HG02840 (cell line): ENCODE results near the gene FEM1A.
"Not testable (repeated sequence)": the region's sequence is repeated elsewhere in the genome, so short reads cannot be mapped to it uniquely, and the experiment has no call there.

ENCODE experiments used
- ATAC-seq: cut with Tn5 transposase; IDR thresholded peaks from one replicate; pipeline ENCODE4 v1.9.1; 2021; ENCODE audit warnings: mild to moderate bottlenecking, moderate library complexity, moderate number of reproducible peaks; ENCODE audit not compliant: unreplicated experiment, low FRiP score

FEM1A gene

DNA sequence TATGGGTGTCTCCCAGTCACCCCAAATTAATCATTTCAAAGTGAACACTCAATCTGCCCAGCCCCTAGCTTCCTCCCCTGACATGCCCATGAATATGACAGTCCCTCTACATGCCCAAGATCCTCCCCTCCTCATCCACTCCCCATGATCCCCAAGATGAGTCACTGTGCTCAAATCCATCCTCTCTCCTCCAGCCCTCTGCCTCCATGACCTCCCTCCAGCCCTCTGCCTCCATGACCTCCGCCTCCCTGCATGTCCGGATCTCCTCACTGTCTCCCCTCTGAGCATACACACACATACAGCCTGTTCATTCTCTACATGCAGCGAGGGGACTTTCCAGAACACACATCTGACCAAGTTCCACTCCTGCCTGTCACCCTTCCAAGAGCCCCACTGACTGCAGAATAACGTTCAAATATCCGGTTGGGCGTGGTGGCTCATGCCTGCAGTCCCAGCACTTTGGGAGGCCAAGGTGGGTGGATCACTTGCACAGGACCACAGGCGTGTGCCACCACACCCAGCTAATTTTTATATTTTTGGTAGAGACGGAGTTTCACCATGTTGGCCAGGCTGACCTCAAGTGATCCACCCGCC lies 18.4 kb upstream of the FEM1A start:
- no peak for ATAC-seq

- no peak for ATAC-seq
Measured at GRCh38 chr19:4774136-4774535, 17.4 kb upstream of the FEM1A start.

- ATAC-seq, result no peak
Measured at GRCh38 chr19:4775627-4776152, 15.8 kb upstream of the FEM1A start.

GRCh38 chr19:4776436-4777211 lies 14.9 kb upstream of the FEM1A start:
- ATAC-seq, result no peak

DNA sequence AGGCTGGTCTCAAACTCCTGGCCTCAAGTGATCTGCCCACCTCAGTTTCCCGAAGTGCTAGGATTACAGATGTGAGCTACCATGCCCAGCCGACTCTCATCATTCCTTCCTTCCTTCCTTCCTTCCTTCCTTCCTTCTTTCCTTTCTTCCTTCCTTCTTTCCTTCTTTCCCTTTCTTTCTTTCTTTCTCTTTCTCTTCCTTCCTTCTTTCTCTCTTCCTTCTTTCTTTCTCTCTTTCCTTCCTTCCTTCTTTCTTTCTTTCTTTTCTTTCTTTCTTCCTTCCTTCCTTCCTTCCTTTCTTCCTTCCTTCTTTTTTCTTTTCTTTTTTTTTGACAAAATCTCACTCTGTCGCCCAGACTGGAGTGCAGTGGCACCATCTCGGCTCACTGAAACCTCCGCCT lies 13.4 kb upstream of the FEM1A start:
- ATAC-seq, result not testable (repeated sequence)

DNA sequence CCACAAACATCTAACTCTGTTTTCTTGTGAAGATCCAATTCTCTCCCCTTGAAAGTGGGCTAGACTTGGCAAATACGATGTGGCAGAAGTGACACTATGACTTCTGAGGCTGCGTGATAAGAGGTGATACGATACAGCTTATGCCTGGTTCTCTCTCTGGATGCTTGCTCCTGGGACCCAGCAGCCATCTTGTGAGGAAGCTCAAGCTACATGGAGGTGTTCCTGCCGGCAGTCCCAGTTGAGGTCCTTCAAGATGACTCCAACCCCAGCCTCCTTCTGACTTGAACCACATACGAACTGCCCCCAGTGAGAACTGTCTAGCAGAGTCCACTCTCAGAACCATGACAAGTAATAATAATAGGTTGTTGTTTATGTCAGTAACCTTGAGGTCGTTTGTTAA lies 10.7 kb upstream of the FEM1A start:
- ATAC-seq, result no peak

DNA sequence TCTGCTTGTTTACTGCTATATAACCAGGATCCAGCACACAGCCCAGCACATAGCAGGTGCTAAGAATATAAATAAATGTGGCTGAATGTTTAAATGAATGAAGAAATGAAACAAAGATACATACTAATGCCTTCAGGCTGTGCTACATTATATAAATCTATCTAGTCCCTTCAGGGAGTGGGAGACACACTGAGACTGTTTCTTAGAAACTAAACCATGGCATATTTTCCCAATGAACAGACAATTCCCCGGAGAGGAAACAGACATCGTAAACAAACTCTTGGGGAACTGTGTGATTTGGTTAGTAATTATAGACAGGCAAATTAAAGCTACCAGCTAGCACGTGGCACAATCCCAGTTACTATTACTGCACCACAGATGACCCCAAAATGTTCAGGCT lies 9.7 kb upstream of the FEM1A start:
- no peak for ATAC-seq

DNA sequence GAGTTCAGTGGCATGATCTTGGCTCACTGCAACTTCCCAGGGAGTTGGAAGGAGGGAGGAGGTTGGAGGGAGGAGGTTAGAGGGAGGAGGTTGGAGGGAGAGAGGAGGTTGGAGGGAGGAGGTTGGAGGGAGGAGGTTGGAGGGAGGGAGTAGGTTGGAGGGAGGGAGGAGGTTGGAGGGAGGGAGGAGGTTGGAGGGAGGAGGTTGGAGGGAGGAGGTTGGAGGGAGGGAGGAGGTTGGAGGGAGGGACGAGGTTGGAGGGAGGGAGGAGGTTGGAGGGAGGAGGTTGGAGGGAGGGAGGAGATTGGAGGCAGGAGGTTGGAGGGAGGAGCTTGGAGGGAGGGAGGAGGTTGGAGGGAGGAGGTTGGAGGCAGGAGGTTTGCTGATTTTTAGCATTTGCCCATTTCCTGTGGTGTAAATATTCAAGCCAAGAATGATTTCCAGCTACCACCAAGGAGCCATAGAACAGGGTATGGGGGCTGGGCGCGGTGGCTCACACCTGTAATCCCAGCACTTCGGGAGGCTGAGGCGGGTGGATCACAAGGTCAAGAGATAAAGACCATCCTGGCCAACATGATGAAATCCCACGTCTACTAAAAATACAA lies 5.0 kb upstream of the FEM1A start:
- ATAC-seq, result not testable (repeated sequence)

DNA sequence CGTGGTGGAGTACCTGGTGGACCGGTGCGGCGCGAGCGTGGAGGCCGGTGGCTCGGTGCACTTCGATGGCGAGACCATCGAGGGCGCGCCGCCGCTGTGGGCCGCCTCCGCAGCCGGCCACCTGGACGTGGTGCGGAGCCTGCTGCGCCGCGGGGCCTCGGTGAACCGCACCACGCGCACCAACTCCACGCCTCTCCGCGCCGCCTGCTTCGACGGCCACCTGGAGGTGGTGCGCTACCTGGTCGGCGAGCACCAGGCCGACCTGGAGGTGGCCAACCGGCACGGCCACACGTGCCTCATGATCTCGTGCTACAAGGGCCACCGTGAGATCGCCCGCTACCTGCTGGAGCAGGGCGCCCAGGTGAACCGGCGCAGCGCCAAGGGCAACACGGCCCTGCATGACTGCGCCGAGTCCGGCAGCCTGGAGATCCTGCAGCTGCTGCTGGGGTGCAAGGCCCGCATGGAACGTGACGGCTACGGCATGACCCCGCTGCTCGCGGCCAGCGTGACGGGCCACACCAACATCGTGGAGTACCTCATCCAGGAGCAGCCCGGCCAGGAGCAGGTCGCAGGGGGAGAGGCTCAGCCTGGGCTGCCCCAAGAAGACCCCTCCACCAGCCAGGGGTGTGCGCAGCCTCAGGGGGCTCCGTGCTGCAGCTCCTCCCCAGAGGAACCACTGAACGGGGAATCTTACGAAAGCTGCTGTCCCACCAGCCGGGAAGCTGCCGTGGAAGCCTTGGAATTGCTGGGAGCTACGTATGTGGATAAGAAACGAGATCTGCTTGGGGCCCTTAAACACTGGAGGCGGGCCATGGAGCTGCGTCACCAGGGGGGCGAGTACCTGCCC lies 708 bp downstream of the FEM1A start:
- ATAC-seq, result not testable (repeated sequence)

- not testable (repeated sequence) for ATAC-seq
Measured at GRCh38 chr19:4792866-4793195, 1.3 kb downstream of the FEM1A start.

DNA sequence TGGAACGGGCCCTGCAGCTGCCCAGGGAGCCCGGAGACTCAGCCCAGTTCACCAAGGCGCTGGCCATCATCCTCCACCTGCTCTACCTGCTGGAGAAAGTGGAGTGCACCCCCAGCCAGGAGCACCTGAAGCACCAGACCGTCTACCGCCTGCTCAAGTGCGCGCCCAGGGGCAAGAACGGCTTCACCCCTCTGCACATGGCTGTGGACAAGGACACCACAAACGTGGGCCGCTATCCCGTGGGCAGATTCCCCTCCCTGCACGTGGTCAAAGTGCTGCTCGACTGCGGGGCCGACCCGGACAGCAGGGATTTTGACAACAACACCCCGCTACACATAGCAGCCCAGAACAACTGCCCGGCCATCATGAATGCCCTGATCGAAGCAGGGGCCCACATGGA lies 1.7 kb downstream of the FEM1A start:
- ATAC-seq, result not testable (repeated sequence)

- no peak for ATAC-seq
Measured at GRCh38 chr19:4794971-4795370, 3.4 kb downstream of the FEM1A start.

- no peak for ATAC-seq
Measured at GRCh38 chr19:4795400-4795799, 3.9 kb downstream of the FEM1A start.

GRCh38 chr19:4800591-4801081 lies 9.1 kb downstream of the FEM1A start:
- ATAC-seq, result no peak

- ATAC-seq, result no peak
Measured at GRCh38 chr19:4801085-4801619, 9.6 kb downstream of the FEM1A start.

DNA sequence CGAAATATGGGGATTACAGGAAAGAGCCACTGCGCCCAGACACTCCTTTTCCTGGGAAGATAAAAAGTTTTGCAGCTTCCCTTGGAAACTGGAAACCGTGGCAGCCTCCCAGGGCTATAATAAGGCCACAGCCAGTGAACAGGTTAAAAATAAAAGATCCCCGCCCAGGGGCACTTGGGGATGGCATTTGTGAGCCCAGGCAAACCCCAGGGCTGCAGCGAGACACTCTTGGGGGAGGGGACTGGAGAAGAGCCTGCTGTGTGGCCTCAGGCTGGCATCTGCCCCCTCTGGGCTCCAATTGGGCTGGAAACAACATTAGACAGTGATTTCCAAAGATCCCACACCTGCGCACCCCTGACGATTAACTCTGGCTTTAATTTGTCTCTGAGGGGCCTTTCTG lies 11.2 kb downstream of the FEM1A start:
- no peak for ATAC-seq

DNA sequence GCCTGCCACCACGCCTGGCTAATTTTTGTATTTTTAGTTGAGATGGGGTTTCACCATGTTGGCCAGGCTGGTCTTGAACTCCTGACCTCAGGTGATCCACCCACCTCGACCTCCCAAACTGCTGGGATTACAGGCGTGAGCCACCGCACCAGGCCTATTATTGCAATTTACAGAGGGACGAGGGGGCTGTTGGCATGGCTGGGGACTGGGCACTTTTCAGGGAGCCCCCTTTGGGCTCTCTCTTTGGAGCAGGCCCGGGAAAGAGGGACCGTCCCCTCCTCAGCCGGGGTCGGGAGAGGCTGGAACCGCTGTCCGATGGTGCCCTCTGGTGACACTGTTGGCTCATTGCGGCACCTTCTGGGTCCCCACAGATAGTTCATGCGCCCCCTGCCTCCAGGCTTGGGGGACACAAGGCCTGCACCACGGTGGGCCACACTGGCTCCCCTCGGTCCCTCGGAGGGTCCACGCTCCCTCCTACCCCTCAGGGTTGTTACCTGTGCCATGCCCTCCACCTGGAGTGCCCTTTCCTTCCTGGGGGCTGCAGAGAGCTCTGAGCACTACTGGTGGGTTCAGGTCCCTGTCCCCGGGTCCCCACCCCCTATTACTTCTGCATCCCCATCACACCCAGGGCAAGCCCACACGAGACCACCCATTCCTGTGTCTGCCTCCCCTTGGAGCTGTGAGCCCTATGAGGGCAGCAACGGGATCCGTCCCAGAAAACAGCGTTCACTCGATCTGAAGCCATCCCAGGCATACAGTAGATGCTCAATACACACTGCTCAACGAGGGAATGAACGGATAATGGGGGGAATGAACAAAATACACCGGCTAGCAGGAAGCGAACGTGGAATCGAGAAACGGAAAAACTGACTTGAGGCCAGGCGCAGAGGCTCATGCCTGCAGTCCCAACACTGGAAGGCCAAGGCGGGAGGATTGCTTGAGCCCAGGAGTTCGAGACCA lies 12.5 kb downstream of the FEM1A start:
- ATAC-seq, result no peak

- not testable (repeated sequence) for ATAC-seq
Measured at GRCh38 chr19:4805140-4805539, 13.6 kb downstream of the FEM1A start.

DNA sequence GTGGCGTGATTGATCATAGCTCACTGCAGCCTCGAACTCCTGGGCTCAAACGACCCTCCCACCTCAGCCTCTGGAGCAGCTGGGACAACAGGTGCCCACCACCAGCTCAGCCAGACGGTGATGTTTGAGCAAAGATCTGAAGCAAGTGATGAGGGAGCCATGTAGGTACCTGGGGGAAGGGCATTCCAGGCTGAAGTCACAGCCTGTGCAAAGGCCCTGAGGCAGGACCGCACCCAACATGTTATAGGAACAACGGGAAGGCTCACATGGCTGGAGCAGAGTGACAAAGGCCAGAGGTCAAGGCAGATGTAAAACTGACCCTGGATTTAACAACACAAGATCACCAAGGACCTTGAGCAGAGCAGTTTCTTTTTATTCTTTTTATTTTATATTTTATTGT lies 14.8 kb downstream of the FEM1A start:
- no peak for ATAC-seq
